ENCODE results near the gene OPCML.

DNA sequence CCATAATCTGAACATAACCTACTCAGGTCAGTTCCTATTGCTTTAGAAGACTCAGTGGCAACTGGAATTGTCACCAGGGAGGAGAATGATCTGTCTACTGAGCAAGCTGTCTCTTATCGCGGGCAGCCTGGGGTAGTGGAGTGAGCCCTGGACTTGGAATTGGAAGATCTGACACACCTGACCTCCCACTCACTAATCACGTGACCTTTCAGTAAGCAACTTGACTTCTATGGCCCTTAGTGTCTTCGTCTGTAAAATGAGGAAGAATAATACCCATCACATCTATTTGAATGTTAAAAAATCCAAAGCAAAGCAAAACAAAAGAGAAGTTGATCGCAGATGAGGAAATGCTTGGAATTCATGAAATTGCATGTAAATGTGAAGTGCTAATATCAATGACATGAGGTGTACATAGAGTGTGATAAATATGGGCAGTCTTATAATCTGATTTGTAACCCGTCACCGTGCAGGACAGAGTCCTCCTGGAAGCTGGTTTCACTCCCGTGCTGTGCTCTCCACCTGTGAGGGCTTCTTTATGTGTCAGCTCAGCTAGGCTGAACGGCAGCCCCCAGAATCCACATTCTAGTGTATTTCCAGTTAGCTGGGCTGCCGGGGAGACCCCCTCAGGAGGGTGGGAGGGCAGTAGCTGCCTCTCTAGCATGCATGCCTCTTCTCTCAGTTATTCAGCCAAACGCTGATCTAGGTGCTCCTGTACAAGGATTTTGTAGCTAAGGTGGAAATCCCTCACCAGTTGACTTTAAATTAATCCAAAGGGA lies 482.9 kb downstream of the OPCML start:
- TF ChIP-seq, protein P1, sequence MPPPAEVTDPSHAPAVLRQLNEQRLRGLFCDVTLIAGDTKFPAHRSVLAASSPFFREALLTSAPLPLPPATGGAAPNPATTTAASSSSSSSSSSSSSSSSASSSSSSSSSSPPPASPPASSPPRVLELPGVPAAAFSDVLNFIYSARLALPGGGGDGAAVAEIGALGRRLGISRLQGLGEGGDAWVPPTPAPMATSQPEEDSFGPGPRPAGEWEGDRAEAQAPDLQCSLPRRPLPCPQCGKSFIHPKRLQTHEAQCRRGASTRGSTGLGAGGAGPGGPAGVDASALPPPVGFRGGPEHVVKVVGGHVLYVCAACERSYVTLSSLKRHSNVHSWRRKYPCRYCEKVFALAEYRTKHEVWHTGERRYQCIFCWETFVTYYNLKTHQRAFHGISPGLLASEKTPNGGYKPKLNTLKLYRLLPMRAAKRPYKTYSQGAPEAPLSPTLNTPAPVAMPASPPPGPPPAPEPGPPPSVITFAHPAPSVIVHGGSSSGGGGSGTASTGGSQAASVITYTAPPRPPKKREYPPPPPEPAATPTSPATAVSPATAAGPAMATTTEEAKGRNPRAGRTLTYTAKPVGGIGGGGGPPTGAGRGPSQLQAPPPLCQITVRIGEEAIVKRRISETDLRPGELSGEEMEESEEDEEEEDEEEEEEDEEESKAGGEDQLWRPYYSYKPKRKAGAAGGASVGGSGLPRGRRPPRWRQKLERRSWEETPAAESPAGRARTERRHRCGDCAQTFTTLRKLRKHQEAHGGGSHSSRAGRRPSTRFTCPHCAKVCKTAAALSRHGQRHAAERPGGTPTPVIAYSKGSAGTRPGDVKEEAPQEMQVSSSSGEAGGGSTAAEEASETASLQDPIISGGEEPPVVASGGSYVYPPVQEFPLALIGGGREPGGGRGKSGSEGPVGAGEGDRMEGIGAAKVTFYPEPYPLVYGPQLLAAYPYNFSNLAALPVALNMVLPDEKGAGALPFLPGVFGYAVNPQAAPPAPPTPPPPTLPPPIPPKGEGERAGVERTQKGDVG (CRISPR knock-in tag; IDR thresholded peaks at IDR 0.05; ENCODE audit: borderline replicate concordance) = no peak
- TF ChIP-seq MYNN (CRISPR knock-in tag; IDR thresholded peaks at IDR 0.05; ENCODE audit: low read depth) = no peak
- TF ChIP-seq, protein P2, sequence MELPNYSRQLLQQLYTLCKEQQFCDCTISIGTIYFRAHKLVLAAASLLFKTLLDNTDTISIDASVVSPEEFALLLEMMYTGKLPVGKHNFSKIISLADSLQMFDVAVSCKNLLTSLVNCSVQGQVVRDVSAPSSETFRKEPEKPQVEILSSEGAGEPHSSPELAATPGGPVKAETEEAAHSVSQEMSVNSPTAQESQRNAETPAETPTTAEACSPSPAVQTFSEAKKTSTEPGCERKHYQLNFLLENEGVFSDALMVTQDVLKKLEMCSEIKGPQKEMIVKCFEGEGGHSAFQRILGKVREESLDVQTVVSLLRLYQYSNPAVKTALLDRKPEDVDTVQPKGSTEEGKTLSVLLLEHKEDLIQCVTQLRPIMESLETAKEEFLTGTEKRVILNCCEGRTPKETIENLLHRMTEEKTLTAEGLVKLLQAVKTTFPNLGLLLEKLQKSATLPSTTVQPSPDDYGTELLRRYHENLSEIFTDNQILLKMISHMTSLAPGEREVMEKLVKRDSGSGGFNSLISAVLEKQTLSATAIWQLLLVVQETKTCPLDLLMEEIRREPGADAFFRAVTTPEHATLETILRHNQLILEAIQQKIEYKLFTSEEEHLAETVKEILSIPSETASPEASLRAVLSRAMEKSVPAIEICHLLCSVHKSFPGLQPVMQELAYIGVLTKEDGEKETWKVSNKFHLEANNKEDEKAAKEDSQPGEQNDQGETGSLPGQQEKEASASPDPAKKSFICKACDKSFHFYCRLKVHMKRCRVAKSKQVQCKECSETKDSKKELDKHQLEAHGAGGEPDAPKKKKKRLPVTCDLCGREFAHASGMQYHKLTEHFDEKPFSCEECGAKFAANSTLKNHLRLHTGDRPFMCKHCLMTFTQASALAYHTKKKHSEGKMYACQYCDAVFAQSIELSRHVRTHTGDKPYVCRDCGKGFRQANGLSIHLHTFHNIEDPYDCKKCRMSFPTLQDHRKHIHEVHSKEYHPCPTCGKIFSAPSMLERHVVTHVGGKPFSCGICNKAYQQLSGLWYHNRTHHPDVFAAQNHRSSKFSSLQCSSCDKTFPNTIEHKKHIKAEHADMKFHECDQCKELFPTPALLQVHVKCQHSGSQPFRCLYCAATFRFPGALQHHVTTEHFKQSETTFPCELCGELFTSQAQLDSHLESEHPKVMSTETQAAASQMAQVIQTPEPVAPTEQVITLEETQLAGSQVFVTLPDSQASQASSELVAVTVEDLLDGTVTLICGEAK (IDR thresholded peaks at IDR 0.05) = no peak
- TF ChIP-seq, protein P2 (CRISPR knock-in tag; IDR thresholded peaks at IDR 0.05) = no peak
- TF ChIP-seq ZBTB21 (CRISPR knock-in tag; IDR thresholded peaks at IDR 0.05) = no peak
- no peak for TF ChIP-seq ZNF644 (CRISPR knock-in tag; IDR thresholded peaks at IDR 0.05; ENCODE audit: low read depth)
- TF ChIP-seq ZNF468 (CRISPR knock-in tag; IDR thresholded peaks at IDR 0.05) = no peak
- TF ChIP-seq ZNF326 (CRISPR knock-in tag; IDR thresholded peaks at IDR 0.05; ENCODE audit: borderline replicate concordance) = no peak
- TF ChIP-seq, protein P3, sequence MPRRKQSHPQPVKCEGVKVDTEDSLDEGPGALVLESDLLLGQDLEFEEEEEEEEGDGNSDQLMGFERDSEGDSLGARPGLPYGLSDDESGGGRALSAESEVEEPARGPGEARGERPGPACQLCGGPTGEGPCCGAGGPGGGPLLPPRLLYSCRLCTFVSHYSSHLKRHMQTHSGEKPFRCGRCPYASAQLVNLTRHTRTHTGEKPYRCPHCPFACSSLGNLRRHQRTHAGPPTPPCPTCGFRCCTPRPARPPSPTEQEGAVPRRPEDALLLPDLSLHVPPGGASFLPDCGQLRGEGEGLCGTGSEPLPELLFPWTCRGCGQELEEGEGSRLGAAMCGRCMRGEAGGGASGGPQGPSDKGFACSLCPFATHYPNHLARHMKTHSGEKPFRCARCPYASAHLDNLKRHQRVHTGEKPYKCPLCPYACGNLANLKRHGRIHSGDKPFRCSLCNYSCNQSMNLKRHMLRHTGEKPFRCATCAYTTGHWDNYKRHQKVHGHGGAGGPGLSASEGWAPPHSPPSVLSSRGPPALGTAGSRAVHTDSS (CRISPR knock-in tag; conservative IDR thresholded peaks at IDR 0.05) = no peak
- no peak for TF ChIP-seq JUND (CRISPR knock-in tag; IDR thresholded peaks at IDR 0.05)
- no peak for TF ChIP-seq POLR2A (IDR thresholded peaks at IDR 0.05; ENCODE audit: insufficient read depth in 1 of 2, low read depth in 2 of 2, low read length in 2 of 2)

Measured in HepG2 (cell line).